HepG2 (cell line): ENCODE data around the gene SYN1. TPM values are rescaled to one million over a fixed set of nuclear protein-coding genes. Genes with fewer than 3 reads are reported as not detected.
"Not testable (repeated sequence)": the region's sequence is repeated elsewhere in the genome, so short reads cannot be mapped to it uniquely, and the experiment has no call there.

Source experiments
- ATAC-seq: fragments of 200-7000 bp; cut with Tn5 transposase; 3 replicates; pipeline ENCODE4 v1.9.1; 2020; ENCODE audit warnings: mild to moderate bottlenecking, moderate library complexity
- BruUV-seq: library from RNA; stranded (reverse); fragments of 400-500 nt; replicated peaks from 2 replicates; lab custom pipeline; 2021; lab: Mats Ljungman, UMichigan
- CTCF ChIA-PET: fragments of 300-600 bp; formaldehyde crosslinking; extraction: SDS; loops from one replicate; lab custom pipeline; 2021; ENCODE audit warnings: low total read pairs, inconsistent platforms, low intra/inter-chr PET ratio; lab: Yijun Ruan, JAX
- POLR2A ChIA-PET: fragments of 350-600 bp; sonication (Branson Sonifier 250); formaldehyde crosslinking; loops from one replicate; lab custom pipeline; 2020; ENCODE audit warnings: antibody characterized with exemption, inconsistent platforms; lab: Yijun Ruan, JAX
- DNase-seq: peaks from one replicate; pipeline ENCODE4 v3.0.0-alpha.2; 2015; ENCODE audit warnings: low spot score
- FAIRE-seq: peaks from 3 replicates; lab custom pipeline; 2011; peaks lifted over from hg19 to GRCh38; lab: Jason Lieb, UNC
- H2AFZ ChIP-seq: one replicate; pipeline ENCODE4 v1.6.1; 2011; ENCODE audit warnings: low read length, inconsistent platforms
- H3K27ac ChIP-seq: fragments of 300-600 bp; 3 replicates; pipeline ENCODE4 v1.8.0; 2011; ENCODE audit warnings: mixed run types, mild to moderate bottlenecking, mixed read lengths, low read length, inconsistent platforms; ENCODE audit not compliant: insufficient read depth; ENCODE audit errors: extremely low read length
- H3K27me3 ChIP-seq, 2 experiments: fragments of 200-600 bp in 1 of 2; 2 replicates in 1 of 2; 3 replicates in 1 of 2; pipeline versions ENCODE4 v1.6.0 to v1.8.0; 2011; ENCODE audit warnings: low read length in 2 of 2, mild to moderate bottlenecking in 2 of 2, moderate library complexity in 2 of 2, inconsistent platforms in 1 of 2; ENCODE audit not compliant: insufficient read depth in 2 of 2, control insufficient read depth in 1 of 2
- H3K36me3 ChIP-seq, 2 experiments: fragments of 200-600 bp in 1 of 2; replicated peaks in 1 of 2; 2 replicates in 1 of 2; 3 replicates in 1 of 2; pipeline versions ENCODE4 v1.5.1 to v1.8.0; 2011; ENCODE audit warnings: low read length in 2 of 2, inconsistent platforms in 1 of 2; ENCODE audit not compliant: insufficient read depth in 2 of 2, control insufficient read depth in 1 of 2
- H3K4me1 ChIP-seq: 2 replicates; pipeline ENCODE4 v1.5.1; 2012; ENCODE audit warnings: low read length, inconsistent platforms; ENCODE audit not compliant: insufficient read depth
- H3K4me2 ChIP-seq: 2 replicates; pipeline ENCODE4 v1.6.0; 2011; ENCODE audit warnings: low read depth, low read length, inconsistent platforms
- H3K4me3 ChIP-seq, 3 experiments: fragments of 200-600 bp in 1 of 3; sonication (generic), shearing (Covaris generic) in 1 of 3; replicated peaks in 1 of 3; 2 replicates each; pipeline ENCODE4 v1.5.1; 2011 to 2016; ENCODE audit warnings: low read length in 3 of 3, inconsistent platforms in 2 of 3, low read depth in 2 of 3, mild to moderate bottlenecking in 2 of 3, control low read depth in 1 of 3, mixed read lengths in 1 of 3; ENCODE audit not compliant: insufficient read depth in 1 of 3
- H3K79me2 ChIP-seq: one replicate; pipeline ENCODE4 v1.6.1; 2011; ENCODE audit warnings: low read length, inconsistent platforms; ENCODE audit not compliant: insufficient read depth
- H3K9ac ChIP-seq: 2 replicates; pipeline ENCODE4 v1.6.0; 2011; ENCODE audit warnings: mild to moderate bottlenecking, low read depth, low read length, inconsistent platforms; ENCODE audit not compliant: insufficient read depth
- H3K9me3 ChIP-seq: 2 replicates; pipeline ENCODE4 v1.5.1; 2012; ENCODE audit warnings: mild to moderate bottlenecking, low read length
- H4K20me1 ChIP-seq: 2 replicates; pipeline ENCODE4 v1.6.0; 2011; ENCODE audit warnings: inconsistent platforms, mild to moderate bottlenecking, low read length, moderate library complexity; ENCODE audit not compliant: insufficient read depth
- ADNP ChIP-seq: sonication (generic); formaldehyde crosslinking; IDR thresholded peaks from 2 replicates; pipeline ENCODE4 v1.4.0; 2020; ENCODE audit warnings: missing genetic modification reagents
- GATAD2A ChIP-seq: IDR thresholded peaks from 2 replicates; pipeline ENCODE4 v1.6.1; 2016
- PAF1 ChIP-seq: IDR thresholded peaks from 2 replicates; pipeline ENCODE4 v1.6.1; 2016; ENCODE audit warnings: missing genetic modification reagents, missing compliant biosample characterization
- PCBP1 ChIP-seq: fragments of 200-400 bp; formaldehyde crosslinking; IDR thresholded peaks from 2 replicates; pipeline ENCODE4 v1.6.1; 2017; ENCODE audit warnings: mild to moderate bottlenecking, low read depth, low read length, borderline replicate concordance
- SCMH1 ChIP-seq: sonication (generic); formaldehyde crosslinking; IDR thresholded peaks from 2 replicates; pipeline ENCODE4 v1.9.0; 2021; ENCODE audit warnings: missing genetic modification reagents, mild to moderate bottlenecking, borderline replicate concordance
- ZC3H13 ChIP-seq: sonication (generic); formaldehyde crosslinking; IDR thresholded peaks from 2 replicates; pipeline ENCODE4 v1.8.1; 2023; ENCODE audit warnings: mild to moderate bottlenecking, missing genetic modification reagents, moderate library complexity
- ZNF317 ChIP-seq: sonication (generic); formaldehyde crosslinking; IDR thresholded peaks from 2 replicates; pipeline ENCODE4 v1.5.0; 2020; ENCODE audit warnings: mild to moderate bottlenecking, missing genetic modification reagents
- ZNF558 ChIP-seq: sonication (generic); formaldehyde crosslinking; IDR thresholded peaks from 2 replicates; pipeline ENCODE4 v1.9.0; 2022; ENCODE audit warnings: mild to moderate bottlenecking, missing genetic modification reagents, borderline replicate concordance
- ZNF672 ChIP-seq: sonication (generic); formaldehyde crosslinking; IDR thresholded peaks from 2 replicates; pipeline ENCODE4 v1.8.1; 2022; ENCODE audit warnings: missing genetic modification reagents
- WGBS: methylation state at CpG from one replicate; pipeline ENCODE4 v1.1.6; 2017; ENCODE audit warnings: low lambda C conversion rate; 5-methylcytosine and 5-hydroxymethylcytosine counted together
- in situ Hi-C: cut with HindIII; loops from 2 replicates; pipeline ENCODE4 v1.10.0; 2017; ENCODE audit warnings: low pct_unique_long_range_greater_than_20kb; ENCODE audit not compliant: extremely low pct_ligation_motif_present
- intact Hi-C: fragments of 100-400 bp; cut with micrococcal nuclease; formaldehyde crosslinking; loops from one replicate; pipeline ENCODE4 v1.10.0; 2022; ENCODE audit not compliant: unreplicated experiment
- polyA plus RNA-seq, 8 experiments: library from polyadenylated mRNA; depleted of rRNA in 3 of 8; stranded (reverse) in 7 of 8; unstranded in 1 of 8; fragments of >200 nt; fragmentation: Illumina TruSeq in 4 of 8; extraction: Trizol in 4 of 8; gene quantifications; 2 replicates each; pipeline versions ENCODE4 v1.2.1 to v1.2.3, GENCODE V29; 2011 to 2016; ENCODE audit warnings: low read depth in 4 of 8, missing spikeins in 1 of 8, mixed read lengths in 1 of 8; ENCODE audit not compliant: insufficient read depth in 1 of 8
- total RNA-seq, 5 experiments: library from RNA; depleted of rRNA; stranded (reverse); fragments of >200 nt; fragmentation: Illumina TruSeq; extraction: Trizol; gene quantifications; 2 replicates each; pipeline ENCODE4 v1.2.3, GENCODE V29; 2016; ENCODE audit warnings: low read depth in 1 of 5
- TF ChIP-seq, protein P1 (sequence below): sonication (generic); formaldehyde crosslinking; IDR thresholded peaks from 2 replicates; pipeline ENCODE4 v1.4.0; 2020; ENCODE audit warnings: mild to moderate bottlenecking, missing genetic modification reagents

SYN1 gene
- total and polyA plus RNA-seq, 2 of the 13 experiments (the other 11 are each of a cell fraction or from before 2014, with no cell fraction given), result not detected

GRCh38 chrX:47665797-47666196 is 46.1 kb upstream of the SYN1 start:
- H3K4me2 ChIP-seq, POLR2A ChIA-PET, FAIRE-seq, DNase-seq, BruUV-seq, H3K9ac ChIP-seq, in situ Hi-C loops, H3K9me3 ChIP-seq, H3K27me3 ChIP-seq, H3K27ac ChIP-seq, H4K20me1 ChIP-seq, CTCF ChIA-PET, H3K4me1 ChIP-seq, H3K4me3 ChIP-seq, H3K79me2 ChIP-seq, intact Hi-C loops, ATAC-seq, H2AFZ ChIP-seq, H3K36me3 ChIP-seq: not testable (repeated sequence)
- WGBS, result 64% methylated on average over 4 of the region's 4 CpGs

GRCh38 chrX:47664737-47665136 is 45.1 kb upstream of the SYN1 start:
- in situ Hi-C loops, result no loop called here
- Histone ChIP-seq H3K36me3 (no peaks in the 10 kb centered on the region), H3K4me1 (peaks cover 4% of the 10 kb centered on the region), H3K27ac (no peak overlapping the region), H3K4me3 (no peak overlapping the region), H3K4me2 (no peak overlapping the region), H3K9ac (no peak overlapping the region), H2AFZ (no peak overlapping the region), H4K20me1 (no peaks in the 10 kb centered on the region), H3K27me3 (no peaks in the 10 kb centered on the region), H3K79me2 (no peaks in the 10 kb centered on the region), H3K9me3 (no peaks in the 10 kb centered on the region)
- CTCF ChIA-PET, result no interaction called here
- POLR2A ChIA-PET, result no interaction called here
- FAIRE-seq (no peak), ATAC-seq (no peak), DNase-seq (peak; percentile 4)
- no TSS peak for BruUV-seq
- intact Hi-C loops, result no loop called here
- WGBS, result 63% methylated on average over 5 of the region's 5 CpGs
- TF ChIP-seq ZNF672 (CRISPR knock-in tag) (no peak), GATAD2A (CRISPR knock-in tag) (no peak), ZC3H13 (CRISPR knock-in tag) (no peak), ZNF558 (CRISPR knock-in tag) (no peak), SCMH1 (CRISPR knock-in tag) (no peak), PAF1 (CRISPR knock-in tag) (no peak), ADNP (CRISPR knock-in tag) (no peak), ZNF317 (CRISPR knock-in tag) (no peak), PCBP1 (no peak)
- TF ChIP-seq, protein P1, sequence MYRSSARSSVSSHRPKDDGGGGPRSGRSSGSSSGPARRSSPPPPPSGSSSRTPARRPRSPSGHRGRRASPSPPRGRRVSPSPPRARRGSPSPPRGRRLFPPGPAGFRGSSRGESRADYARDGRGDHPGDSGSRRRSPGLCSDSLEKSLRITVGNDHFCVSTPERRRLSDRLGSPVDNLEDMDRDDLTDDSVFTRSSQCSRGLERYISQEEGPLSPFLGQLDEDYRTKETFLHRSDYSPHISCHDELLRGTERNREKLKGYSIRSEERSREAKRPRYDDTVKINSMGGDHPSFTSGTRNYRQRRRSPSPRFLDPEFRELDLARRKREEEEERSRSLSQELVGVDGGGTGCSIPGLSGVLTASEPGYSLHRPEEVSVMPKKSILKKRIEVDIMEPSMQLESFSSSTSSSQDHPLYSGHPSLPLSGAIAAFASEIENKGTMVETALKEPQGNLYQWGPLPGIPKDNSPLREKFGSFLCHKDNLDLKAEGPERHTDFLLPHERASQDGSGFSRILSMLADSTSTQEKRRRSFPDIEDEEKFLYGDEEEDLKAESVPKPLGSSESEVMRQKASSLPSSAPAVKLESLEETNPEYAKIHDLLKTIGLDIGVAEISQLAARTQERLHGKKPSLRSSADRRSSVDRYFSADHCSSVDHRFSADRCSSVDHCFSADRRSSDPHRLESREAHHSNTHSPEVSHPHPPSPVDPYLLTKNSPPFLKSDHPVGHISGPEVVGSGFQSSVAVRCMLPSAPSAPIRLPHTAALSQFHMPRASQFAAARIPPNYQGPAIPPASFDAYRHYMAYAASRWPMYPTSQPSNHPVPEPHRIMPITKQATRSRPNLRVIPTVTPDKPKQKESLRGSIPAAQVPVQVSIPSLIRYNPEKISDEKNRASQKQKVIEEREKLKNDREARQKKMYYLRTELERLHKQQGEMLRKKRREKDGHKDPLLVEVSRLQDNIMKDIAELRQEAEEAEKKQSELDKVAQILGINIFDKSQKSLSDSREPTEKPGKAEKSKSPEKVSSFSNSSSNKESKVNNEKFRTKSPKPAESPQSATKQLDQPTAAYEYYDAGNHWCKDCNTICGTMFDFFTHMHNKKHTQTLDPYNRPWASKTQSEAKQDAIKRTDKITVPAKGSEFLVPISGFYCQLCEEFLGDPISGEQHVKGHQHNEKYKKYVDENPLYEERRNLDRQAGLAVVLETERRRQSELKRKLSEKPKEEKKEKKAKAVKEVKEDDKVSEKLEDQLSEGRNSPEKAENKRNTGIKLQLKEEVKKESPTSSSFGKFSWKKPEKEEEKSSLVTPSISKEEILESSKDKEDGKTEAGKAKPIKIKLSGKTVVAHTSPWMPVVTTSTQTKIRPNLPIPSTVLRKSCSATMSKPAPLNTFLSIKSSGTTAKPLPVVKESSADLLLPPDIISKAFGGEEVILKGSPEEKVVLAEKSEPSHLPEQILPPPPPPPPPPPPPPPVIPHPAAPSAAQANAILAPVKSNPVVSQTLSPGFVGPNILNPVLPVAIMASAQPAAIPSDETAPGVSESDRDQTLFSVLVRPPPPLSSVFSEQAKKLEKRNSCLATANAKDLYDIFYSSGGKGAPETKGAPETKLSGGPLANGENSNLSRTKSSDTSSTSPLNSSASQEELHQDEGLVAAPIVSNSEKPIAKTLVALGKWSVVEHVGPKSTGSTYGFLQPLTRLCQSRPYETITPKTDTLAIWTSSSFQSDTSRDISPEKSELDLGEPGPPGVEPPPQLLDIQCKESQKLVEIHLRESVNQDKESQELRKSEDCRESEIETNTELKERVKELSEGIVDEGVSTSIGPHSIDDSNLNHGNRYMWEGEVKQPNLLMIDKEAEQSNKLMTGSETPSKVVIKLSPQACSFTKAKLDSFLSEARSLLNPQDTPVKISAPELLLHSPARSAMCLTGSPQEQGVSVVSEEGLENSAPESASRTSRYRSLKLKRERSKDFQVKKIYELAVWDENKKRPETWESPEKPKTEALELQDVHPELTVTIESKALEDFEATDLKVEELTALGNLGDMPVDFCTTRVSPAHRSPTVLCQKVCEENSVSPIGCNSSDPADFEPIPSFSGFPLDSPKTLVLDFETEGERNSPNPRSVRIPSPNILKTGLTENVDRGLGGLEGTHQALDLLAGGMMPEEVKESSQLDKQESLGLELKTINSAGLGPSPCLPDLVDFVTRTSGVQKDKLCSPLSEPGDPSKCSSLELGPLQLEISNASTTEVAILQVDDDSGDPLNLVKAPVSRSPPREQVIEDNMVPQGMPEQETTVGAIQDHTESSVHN (CRISPR knock-in tag), result no peak
